ENCODE measurements around the gene OOSP4B.

DNA sequence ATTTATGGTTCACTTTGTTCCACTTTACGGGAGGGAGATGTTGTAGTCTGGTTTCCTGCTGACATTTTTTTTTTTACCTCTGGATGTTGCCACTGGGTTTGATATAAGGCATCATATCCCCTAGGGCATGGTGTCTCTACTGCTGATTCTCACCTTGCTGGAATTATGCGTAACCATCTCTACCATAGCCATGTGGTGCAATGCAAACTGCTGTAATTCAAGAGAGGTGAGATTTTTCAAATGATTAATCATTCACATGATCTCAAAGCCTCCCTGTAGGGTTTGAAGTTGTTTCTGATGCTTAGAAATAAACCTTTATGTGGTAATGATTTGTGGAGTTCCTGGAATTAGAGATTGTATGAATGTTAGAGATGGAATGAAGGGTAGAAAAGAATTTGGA is 52.5 kb downstream of the OOSP4B start:
- TF ChIP-seq, protein P1, sequence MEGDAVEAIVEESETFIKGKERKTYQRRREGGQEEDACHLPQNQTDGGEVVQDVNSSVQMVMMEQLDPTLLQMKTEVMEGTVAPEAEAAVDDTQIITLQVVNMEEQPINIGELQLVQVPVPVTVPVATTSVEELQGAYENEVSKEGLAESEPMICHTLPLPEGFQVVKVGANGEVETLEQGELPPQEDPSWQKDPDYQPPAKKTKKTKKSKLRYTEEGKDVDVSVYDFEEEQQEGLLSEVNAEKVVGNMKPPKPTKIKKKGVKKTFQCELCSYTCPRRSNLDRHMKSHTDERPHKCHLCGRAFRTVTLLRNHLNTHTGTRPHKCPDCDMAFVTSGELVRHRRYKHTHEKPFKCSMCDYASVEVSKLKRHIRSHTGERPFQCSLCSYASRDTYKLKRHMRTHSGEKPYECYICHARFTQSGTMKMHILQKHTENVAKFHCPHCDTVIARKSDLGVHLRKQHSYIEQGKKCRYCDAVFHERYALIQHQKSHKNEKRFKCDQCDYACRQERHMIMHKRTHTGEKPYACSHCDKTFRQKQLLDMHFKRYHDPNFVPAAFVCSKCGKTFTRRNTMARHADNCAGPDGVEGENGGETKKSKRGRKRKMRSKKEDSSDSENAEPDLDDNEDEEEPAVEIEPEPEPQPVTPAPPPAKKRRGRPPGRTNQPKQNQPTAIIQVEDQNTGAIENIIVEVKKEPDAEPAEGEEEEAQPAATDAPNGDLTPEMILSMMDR (IDR thresholded peaks at IDR 0.05) = no peak
- TF ChIP-seq POLR2A (IDR thresholded peaks at IDR 0.05) (no peak), EP300 (IDR thresholded peaks at IDR 0.05) (no peak)
